COLO668 (cell line): ENCODE data around the gene KRTAP19-3.
"Not testable (repeated sequence)": the region's sequence is repeated elsewhere in the genome, so short reads cannot be mapped to it uniquely, and the experiment has no call there.

Experiments used
- DNase-seq: peaks from one replicate; lab custom pipeline; 2025; ENCODE audit not compliant: unreplicated experiment; lab: John Stamatoyannopoulos, UW

KRTAP19-3 gene

GRCh38 chr21:30491963-30492428, at the start of gene KRTAP19-3:
Gene KRTAP19-3, minus strand, starts transcription at chr21:30492013. Its CDS starts 56 bp downstream, at chr21:30491957.
- no peak for DNase-seq

GRCh38 chr21:30518876-30519275, 27.1 kb upstream of the KRTAP19-3 start:
- DNase-seq: no peak

GRCh38 chr21:30515681-30516080, 23.9 kb upstream of the KRTAP19-3 start:
- no peak for DNase-seq

- not testable (repeated sequence) for DNase-seq
Observed at GRCh38 chr21:30505621-30506205, 13.9 kb upstream of the KRTAP19-3 start.

- DNase-seq: no peak
Observed at GRCh38 chr21:30502041-30502440, 10.2 kb upstream of the KRTAP19-3 start, which contains the start of gene KRTAP19-5. Gene KRTAP19-5, minus strand, starts transcription at chr21:30502141. Its CDS starts 51 bp downstream, at chr21:30502090.

GRCh38 chr21:30497065-30497464, 5.3 kb upstream of the KRTAP19-3 start, which contains the start of gene KRTAP19-4:
Gene KRTAP19-4, minus strand, starts transcription at chr21:30497165. Its CDS starts 55 bp downstream, at chr21:30497110.
- no peak for DNase-seq

GRCh38 chr21:30487336-30487735, 4.5 kb downstream of the KRTAP19-3 start, which contains the start of gene KRTAP19-2:
Gene KRTAP19-2, minus strand, starts transcription at chr21:30487436. Its CDS starts 88 bp downstream, at chr21:30487348.
- no peak for DNase-seq

GRCh38 chr21:30486180-30486579, 5.6 kb downstream of the KRTAP19-3 start:
- no peak for DNase-seq

GRCh38 chr21:30482130-30482529, 9.7 kb downstream of the KRTAP19-3 start:
- no peak for DNase-seq

GRCh38 chr21:30480145-30480544, 11.7 kb downstream of the KRTAP19-3 start, which contains the start of gene KRTAP19-1:
Gene KRTAP19-1, minus strand, starts transcription at chr21:30480367. Its CDS starts 50 bp downstream, at chr21:30480317.
- no peak for DNase-seq

- DNase-seq: no peak
Observed at GRCh38 chr21:30479259-30479658, 12.6 kb downstream of the KRTAP19-3 start.

GRCh38 chr21:30478004-30478403, 13.8 kb downstream of the KRTAP19-3 start:
- no peak for DNase-seq

- DNase-seq: no peak
Observed at GRCh38 chr21:30468900-30469714, 22.7 kb downstream of the KRTAP19-3 start.

- no peak for DNase-seq
Observed at GRCh38 chr21:30463713-30464112, 28.1 kb downstream of the KRTAP19-3 start.

GRCh38 chr21:30448514-30448913, 43.3 kb downstream of the KRTAP19-3 start:
- DNase-seq: no peak

GRCh38 chr21:30447056-30447455, 44.8 kb downstream of the KRTAP19-3 start:
- DNase-seq: no peak

GRCh38 chr21:30444204-30444603, 47.6 kb downstream of the KRTAP19-3 start:
- no peak for DNase-seq

- DNase-seq: no peak
Observed at GRCh38 chr21:30443226-30443625, 48.6 kb downstream of the KRTAP19-3 start.
